ENCODE measurements around the gene SCGB1A1. TPM values are rescaled to one million over a fixed set of nuclear protein-coding genes. Genes with fewer than 3 reads are reported as not detected.

Gene SCGB1A1
- not detected for total RNA-seq
- polyA plus RNA-seq = not detected

GRCh38 chr11:62418733-62419132, at the start of gene SCGB1A1:
SCGB1A1 (plus strand) TSS chr11:62419033; CDS start chr11:62419096, 63 bp downstream.
- TF ChIP-seq EGR1 (IDR thresholded peaks at IDR 0.05; ENCODE audit: low read depth in 2 of 2) (no peak), JUND (IDR thresholded peaks at IDR 0.05) (no peak), FOXA2 (IDR thresholded peaks at IDR 0.05) (no peak), RXRA (IDR thresholded peaks at IDR 0.05) (no peak), HNF4G (IDR thresholded peaks at IDR 0.05) (no peak), YY1 (IDR thresholded peaks at IDR 0.05) (no peak)
- TF ChIP-seq, protein P1, sequence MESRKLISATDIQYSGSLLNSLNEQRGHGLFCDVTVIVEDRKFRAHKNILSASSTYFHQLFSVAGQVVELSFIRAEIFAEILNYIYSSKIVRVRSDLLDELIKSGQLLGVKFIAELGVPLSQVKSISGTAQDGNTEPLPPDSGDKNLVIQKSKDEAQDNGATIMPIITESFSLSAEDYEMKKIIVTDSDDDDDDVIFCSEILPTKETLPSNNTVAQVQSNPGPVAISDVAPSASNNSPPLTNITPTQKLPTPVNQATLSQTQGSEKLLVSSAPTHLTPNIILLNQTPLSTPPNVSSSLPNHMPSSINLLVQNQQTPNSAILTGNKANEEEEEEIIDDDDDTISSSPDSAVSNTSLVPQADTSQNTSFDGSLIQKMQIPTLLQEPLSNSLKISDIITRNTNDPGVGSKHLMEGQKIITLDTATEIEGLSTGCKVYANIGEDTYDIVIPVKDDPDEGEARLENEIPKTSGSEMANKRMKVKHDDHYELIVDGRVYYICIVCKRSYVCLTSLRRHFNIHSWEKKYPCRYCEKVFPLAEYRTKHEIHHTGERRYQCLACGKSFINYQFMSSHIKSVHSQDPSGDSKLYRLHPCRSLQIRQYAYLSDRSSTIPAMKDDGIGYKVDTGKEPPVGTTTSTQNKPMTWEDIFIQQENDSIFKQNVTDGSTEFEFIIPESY (IDR thresholded peaks at IDR 0.05) = no peak
- no peaks in the 10 kb centered on the region for H3K9me3 ChIP-seq (ENCODE audit: control insufficient read depth in 4 of 4, low read length in 3 of 4)
- H3K4me3 ChIP-seq (ENCODE audit: low read depth in 1 of 3, low read length in 3 of 3) = no peak within 1 kb of the TSS
- DNase-seq (ENCODE audit: low spot score) = no peak
- H3K27me3 ChIP-seq (ENCODE audit: control insufficient read depth in 4 of 4, insufficient read depth in 4 of 4, low read length in 3 of 4) = no peaks in the 10 kb centered on the region
- H3K4me1 ChIP-seq (ENCODE audit: control insufficient read depth in 4 of 4, insufficient read depth in 4 of 4, low read length in 3 of 4) = no peaks in the 10 kb centered on the region
- H3K27ac ChIP-seq (ENCODE audit: low read depth in 1 of 2, low read length in 2 of 2) = peak within 1 kb of the TSS in 1 of 2 donors; percentile 20
- H3K36me3 ChIP-seq (ENCODE audit: control insufficient read depth in 4 of 4, insufficient read depth in 3 of 4, low read depth in 1 of 4, low read length in 3 of 4) = no peaks in the 10 kb centered on the region
- 73% methylated on average over 4 of the region's 4 CpGs for WGBS
- no peak within 1 kb of the TSS for H3K9ac ChIP-seq (ENCODE audit: low read depth in 1 of 2, low read length in 2 of 2)

DNA sequence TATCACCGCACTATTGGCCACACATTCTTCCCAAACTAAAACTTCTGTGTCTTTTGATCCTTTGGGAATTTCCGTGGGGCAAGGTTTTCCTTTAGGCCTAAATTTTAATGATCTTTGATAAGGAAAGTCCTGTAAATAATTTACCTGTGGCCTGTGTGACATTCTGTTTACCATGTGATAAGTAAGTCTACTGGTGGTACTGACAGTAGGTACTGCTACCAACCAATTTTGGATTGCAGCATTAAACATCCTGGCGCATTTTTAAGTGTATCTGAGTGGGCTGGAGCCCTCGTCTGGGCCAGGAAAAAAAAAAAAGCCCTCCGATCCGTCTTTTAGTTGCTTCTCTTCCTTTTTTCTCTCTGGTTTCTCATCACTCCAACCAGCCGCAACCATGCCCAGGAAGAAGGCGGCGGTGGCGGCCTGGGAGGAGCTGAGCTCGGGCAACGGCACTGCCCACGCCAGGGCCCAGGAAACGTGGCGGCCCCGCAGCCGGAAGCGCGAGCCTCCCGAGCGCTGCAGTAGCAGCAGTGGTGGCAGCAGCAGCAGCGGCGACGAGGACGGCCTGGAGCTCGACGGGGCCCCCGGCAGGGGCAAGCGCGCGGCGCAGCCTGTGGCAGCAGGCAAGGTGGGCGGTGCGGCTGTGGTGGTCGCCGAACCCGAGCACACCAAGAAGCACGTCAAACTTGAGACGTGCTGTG, 47.9 kb upstream of the SCGB1A1 start:
- H3K36me3 ChIP-seq (ENCODE audit: control insufficient read depth in 4 of 4, insufficient read depth in 3 of 4, low read depth in 1 of 4, low read length in 3 of 4) = no peaks in the 10 kb centered on the region
- no peak overlapping the region for H3K27ac ChIP-seq (ENCODE audit: low read depth in 1 of 2, low read length in 2 of 2)
- no peak overlapping the region for H3K4me3 ChIP-seq (ENCODE audit: low read depth in 1 of 3, low read length in 3 of 3)
- H3K9ac ChIP-seq (ENCODE audit: low read depth in 1 of 2, low read length in 2 of 2) = no peak overlapping the region
- peaks cover 0 to 4% (median 3%) of the 10 kb centered on the region in 4 donors for H3K4me1 ChIP-seq (ENCODE audit: control insufficient read depth in 4 of 4, insufficient read depth in 4 of 4, low read length in 3 of 4)
- no peaks in the 10 kb centered on the region for H3K27me3 ChIP-seq (ENCODE audit: control insufficient read depth in 4 of 4, insufficient read depth in 4 of 4, low read length in 3 of 4)
- H3K9me3 ChIP-seq (ENCODE audit: control insufficient read depth in 4 of 4, low read length in 3 of 4) = no peaks in the 10 kb centered on the region
- TF ChIP-seq, protein P2, sequence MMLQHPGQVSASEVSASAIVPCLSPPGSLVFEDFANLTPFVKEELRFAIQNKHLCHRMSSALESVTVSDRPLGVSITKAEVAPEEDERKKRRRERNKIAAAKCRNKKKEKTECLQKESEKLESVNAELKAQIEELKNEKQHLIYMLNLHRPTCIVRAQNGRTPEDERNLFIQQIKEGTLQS (IDR thresholded peaks at IDR 0.05) = no peak
- TF ChIP-seq RXRA (IDR thresholded peaks at IDR 0.05) = peak in 1 of 2 donors; percentile 12
- WGBS = 54% methylated on average over 38 of the region's 39 CpGs
- DNase-seq (ENCODE audit: low spot score) = no peak

DNA sequence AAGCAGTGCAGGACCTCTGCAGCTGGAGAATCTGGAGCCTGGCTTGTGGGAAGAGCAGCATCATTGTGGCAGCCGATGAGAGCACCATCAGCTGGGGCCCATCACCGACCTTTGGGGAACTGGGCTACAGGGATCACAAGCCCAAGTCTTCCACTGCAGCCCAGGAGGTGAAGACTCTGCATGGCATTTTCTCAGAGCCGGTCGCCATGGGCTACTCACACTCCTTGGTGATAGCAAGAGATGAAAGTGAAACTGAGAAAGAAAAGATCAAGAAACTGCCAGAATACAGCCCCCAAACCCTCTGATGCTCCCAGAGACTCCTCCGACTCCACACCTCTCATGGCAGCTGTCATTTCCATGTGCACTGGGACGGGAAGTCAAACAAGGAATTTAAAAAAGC, 46.0 kb upstream of the SCGB1A1 start:
- Histone ChIP-seq H3K27ac (ENCODE audit: low read depth in 1 of 2, low read length in 2 of 2) (no peak overlapping the region), H3K9me3 (ENCODE audit: control insufficient read depth in 4 of 4, low read length in 3 of 4) (no peaks in the 10 kb centered on the region), H3K27me3 (ENCODE audit: control insufficient read depth in 4 of 4, insufficient read depth in 4 of 4, low read length in 3 of 4) (no peaks in the 10 kb centered on the region), H3K36me3 (ENCODE audit: control insufficient read depth in 4 of 4, insufficient read depth in 3 of 4, low read depth in 1 of 4, low read length in 3 of 4) (no peaks in the 10 kb centered on the region), H3K4me1 (ENCODE audit: control insufficient read depth in 4 of 4, insufficient read depth in 4 of 4, low read length in 3 of 4) (peaks cover 0 to 4% (median 3%) of the 10 kb centered on the region in 4 donors), H3K9ac (ENCODE audit: low read depth in 1 of 2, low read length in 2 of 2) (no peak overlapping the region), H3K4me3 (ENCODE audit: low read depth in 1 of 3, low read length in 3 of 3) (no peak overlapping the region)
- TF ChIP-seq FOXA1 (IDR thresholded peaks at IDR 0.05) (no peak), RAD21 (IDR thresholded peaks at IDR 0.05) (no peak), NR2F2 (IDR thresholded peaks at IDR 0.05) (no peak), RXRA (IDR thresholded peaks at IDR 0.05) (no peak), EGR1 (IDR thresholded peaks at IDR 0.05; ENCODE audit: low read depth in 2 of 2) (no peak), HNF4G (IDR thresholded peaks at IDR 0.05) (no peak), JUND (IDR thresholded peaks at IDR 0.05) (no peak), MAX (IDR thresholded peaks at IDR 0.05) (no peak), FOXA2 (IDR thresholded peaks at IDR 0.05) (no peak), GABPA (IDR thresholded peaks at IDR 0.05 in 1 of 2, conservative IDR thresholded peaks at IDR 0.05 in 1 of 2) (no peak), YY1 (IDR thresholded peaks at IDR 0.05) (no peak), REST (IDR thresholded peaks at IDR 0.05) (no peak)
- TF ChIP-seq, protein P3, sequence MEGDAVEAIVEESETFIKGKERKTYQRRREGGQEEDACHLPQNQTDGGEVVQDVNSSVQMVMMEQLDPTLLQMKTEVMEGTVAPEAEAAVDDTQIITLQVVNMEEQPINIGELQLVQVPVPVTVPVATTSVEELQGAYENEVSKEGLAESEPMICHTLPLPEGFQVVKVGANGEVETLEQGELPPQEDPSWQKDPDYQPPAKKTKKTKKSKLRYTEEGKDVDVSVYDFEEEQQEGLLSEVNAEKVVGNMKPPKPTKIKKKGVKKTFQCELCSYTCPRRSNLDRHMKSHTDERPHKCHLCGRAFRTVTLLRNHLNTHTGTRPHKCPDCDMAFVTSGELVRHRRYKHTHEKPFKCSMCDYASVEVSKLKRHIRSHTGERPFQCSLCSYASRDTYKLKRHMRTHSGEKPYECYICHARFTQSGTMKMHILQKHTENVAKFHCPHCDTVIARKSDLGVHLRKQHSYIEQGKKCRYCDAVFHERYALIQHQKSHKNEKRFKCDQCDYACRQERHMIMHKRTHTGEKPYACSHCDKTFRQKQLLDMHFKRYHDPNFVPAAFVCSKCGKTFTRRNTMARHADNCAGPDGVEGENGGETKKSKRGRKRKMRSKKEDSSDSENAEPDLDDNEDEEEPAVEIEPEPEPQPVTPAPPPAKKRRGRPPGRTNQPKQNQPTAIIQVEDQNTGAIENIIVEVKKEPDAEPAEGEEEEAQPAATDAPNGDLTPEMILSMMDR (IDR thresholded peaks at IDR 0.05; ENCODE audit: low read depth, low read length, missing input control) = no peak
- 90% methylated on average over 6 of the region's 6 CpGs for WGBS
- DNase-seq (ENCODE audit: low spot score) = no peak

Measured in liver (tissue), 9 donors.